ENCODE results near the gene TAMALIN.

TAMALIN gene

DNA sequence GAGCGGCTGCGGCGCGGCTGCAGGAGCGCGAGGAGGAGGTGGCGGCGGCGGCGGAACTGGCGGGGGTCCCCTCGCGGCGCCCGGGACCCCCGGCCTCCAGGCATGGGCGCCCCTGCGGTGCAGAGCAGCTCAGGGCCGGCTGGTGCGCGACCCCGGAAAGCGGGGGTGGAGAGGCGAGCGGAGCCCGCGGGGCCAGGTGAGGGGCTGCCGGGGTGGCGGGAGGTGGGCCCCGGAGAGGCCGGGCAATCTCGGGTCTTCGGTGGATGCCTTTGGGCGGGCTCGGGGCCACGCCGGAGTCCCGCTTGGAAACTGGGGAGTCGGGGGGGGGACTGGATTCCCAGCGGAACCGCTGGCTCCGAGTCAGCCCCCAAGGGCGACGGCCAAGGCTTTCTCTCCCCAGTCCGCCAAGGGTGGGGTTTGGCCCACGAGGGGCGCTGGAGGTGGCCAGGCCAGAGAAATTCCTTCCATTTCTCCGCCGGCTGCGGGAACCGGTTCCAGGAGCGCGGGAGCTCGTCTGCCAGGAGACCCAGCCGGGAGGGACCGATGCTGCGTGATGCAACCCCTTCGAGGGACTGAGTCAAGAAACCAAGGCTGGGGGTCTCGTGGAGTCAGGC is 30.6 kb downstream of the TAMALIN start:
- no peak for DNase-seq

DNA sequence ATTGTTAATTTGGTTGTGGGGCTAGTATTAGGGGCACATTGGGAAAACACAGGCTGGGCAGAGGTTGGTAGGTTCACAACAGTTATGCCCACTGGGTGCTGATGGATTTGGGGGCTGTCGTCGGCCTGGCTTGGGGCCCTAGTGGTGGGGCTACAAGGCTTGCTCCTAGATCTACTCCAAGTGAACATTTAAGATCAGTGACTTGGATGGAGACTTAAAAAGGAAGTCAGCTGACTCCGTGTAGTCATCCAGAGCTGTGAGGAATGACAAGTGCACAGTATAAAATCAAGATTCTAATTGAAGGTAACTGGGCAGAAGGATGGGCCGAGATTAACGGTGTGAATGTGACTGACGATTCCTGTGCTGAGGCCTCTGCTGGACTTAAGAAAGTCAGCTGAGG is 31.7 kb downstream of the TAMALIN start:
- no peak for DNase-seq

DNA sequence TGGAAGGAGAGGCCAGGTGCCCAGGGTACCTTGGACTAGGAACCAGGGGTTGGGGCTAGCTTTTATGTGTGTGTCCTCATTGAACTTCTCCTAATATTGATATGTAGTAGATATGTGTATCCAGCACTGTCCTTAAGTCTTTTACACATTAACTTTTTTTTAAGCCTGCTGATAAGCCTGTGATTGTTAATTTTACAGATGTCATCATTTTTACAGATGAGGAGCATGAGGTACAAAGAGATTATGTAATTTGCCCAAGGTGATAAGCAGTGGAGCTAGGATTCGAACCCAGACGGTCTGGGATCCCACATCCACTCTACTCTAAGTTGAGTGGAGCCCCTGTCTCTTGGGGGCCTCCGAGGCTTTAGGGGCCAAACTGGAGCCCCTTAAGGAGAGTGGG is 34.3 kb downstream of the TAMALIN start:
- DNase-seq = no peak

DNA sequence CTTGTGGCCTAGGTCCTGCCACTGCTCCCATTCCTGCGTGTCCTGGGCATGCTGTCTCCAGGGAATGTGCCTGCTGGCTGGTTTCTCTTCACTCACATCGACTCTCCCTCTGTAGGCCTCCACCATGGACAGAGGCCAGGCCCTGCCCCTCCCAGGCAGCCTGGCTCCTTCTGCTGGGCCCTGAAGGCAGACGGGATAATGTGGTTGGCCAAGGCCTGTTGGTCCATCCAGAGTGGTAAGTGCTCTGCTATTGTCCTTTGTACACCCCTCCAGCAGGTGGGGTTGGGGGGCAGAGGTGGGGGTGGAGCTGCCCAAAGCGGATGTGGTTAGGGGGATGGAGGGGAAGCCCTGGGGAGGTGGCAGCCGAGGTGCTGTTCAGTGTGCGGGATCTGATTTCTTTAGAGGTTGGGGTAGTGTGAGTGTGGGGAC is 35.0 kb downstream of the TAMALIN start:
- DNase-seq = no peak

DNA sequence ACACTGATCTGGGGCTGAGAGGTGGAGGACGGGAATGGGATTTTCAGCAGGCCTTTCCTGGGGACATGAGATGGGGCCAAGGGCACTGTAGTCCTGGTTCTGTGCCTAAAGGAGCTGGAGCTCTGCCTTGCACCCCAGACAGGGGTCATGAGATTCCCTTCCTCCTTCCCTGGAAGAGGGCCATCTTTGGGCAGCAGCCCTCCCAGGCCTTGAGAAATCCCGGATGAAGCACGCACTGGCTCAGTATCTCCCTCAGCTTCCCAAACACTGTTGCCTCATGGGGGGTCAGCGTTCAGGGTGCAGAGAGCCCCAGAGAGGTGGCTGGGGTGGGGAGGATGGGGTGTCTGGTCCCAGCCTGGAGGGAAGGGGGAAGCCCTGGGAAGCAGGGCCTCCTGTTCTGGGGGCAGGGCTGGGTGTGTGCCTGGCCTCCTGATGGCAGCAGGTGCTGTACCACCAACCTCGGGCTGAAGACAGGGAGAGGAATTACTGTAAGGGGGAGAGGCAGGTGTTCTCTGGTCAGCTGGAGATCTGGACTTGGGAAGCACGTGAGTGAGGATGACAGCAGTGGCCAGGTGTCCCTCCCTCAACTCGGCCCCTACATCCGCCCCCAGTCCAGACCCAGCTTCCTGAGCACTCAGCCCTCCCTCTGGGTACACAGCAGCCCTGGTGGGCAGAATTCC is 36.1 kb downstream of the TAMALIN start:
- DNase-seq = no peak

DNA sequence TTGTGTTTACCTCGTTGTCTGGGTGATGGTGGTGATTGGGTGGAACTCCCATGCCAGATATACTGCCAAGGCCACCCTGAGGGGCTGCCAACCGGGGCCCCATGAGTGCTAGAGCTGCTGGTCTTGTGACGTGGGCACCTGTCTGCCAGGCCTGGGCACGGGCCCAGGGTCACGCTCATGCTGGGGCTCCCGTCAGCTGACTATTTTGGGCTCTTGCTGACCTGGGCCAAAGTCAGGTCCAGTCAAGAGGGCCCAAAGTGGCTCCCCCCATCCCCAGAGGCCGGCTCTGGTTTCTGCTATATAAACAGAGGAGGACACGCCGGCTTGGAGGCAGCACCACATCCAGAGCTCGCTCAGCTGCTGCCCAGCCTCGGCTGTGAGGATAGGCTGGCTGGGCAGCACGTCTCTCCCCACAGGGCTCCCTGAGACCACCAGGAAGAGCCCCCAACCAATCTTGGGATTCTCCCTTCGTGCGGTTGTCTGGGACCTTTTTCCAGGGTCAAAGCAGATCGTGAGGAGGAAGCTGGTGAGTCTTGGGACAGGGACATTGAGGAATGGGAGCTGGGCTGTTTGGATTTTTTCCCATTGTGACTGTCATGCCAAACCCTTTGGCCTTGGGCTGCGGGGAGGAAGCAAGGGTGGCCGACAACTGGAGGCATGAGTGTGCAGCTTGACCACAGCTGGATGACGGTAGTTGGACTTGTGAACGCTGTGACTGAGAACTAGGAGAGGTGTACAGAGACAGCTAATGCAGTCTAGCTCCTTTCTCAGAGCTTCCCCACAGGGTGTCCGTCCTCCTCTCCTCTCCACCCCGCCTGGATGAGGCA is 36.9 kb downstream of the TAMALIN start:
- no peak for DNase-seq

- DNase-seq = no peak
These were observed 37.7 kb downstream of the TAMALIN start for GRCh38 chr12:52044292-52044983.

- no peak for DNase-seq
These were observed 39.1 kb downstream of the TAMALIN start for GRCh38 chr12:52045794-52046199.

- no peak for DNase-seq
These were observed 40.1 kb downstream of the TAMALIN start for GRCh38 chr12:52046859-52047258.

- no peak for DNase-seq
These were observed 42.5 kb downstream of the TAMALIN start for GRCh38 chr12:52049286-52049685.

DNA sequence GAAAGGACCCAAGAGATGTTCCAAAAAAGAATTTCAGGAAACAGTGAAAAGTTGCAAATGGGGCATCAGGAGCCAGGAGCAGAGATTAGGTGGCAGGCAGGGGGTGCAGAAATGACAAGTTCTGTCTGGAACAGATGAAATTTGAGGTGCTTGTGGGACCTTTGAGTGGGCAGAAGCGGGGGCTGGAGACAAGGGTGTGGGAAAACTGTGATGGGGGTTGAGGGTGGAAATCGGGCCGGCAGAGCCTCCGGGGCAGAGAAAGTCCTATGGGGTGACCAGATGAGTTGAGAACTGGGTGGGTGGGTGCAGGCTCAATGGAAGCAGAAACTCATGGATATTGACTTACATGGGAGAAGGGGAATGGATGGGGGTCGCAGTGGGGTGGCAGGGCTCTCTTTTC is 42.9 kb downstream of the TAMALIN start:
- DNase-seq = no peak

- no peak for DNase-seq
These were observed 43.5 kb downstream of the TAMALIN start for GRCh38 chr12:52050116-52050757.

DNA sequence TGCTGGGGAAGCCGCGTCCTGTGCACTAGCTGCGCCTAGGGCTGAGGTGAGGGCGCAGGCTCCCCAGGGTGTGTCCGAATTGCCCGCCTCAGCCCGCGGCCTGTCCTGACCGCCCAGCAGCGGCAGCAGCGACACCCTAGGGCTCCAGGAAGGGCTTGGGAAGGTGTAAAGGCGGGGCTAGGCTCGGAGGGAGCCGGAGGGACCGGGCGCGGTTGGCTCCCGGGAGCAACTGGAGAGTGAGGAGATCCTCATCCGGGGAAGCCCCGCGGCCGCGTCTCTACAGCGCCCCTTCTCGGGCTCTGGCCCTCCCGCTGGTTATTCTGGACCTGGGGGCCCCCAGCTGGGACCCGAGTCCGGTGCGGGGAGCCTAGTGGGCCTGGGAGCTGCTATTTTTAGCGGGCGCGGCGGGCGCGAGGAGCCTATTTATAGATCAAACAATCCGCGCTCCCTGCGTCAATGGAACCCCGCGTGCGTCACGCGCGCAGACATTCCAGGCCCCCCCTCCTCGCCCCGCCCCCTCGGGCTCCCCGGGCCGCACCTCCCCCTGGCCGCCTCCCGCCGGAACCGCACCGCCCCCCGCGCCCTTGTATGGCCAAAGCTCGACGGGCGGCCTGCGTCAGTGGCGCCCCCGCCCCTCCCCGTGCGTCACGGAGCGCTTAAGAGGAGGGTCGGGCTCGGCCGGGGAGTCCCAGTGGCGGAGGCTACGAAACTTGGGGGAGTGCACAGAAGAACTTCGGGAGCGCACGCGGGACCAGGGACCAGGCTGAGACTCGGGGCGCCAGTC is 44.2 kb downstream of the TAMALIN start, which contains the start of gene NR4A1:
NR4A1 (plus strand) TSS at position 685 of the 784 bp plus-strand sequence. CDS start 2,887 bp downstream, outside the sequence.
- DNase-seq = peak; percentile 60

DNA sequence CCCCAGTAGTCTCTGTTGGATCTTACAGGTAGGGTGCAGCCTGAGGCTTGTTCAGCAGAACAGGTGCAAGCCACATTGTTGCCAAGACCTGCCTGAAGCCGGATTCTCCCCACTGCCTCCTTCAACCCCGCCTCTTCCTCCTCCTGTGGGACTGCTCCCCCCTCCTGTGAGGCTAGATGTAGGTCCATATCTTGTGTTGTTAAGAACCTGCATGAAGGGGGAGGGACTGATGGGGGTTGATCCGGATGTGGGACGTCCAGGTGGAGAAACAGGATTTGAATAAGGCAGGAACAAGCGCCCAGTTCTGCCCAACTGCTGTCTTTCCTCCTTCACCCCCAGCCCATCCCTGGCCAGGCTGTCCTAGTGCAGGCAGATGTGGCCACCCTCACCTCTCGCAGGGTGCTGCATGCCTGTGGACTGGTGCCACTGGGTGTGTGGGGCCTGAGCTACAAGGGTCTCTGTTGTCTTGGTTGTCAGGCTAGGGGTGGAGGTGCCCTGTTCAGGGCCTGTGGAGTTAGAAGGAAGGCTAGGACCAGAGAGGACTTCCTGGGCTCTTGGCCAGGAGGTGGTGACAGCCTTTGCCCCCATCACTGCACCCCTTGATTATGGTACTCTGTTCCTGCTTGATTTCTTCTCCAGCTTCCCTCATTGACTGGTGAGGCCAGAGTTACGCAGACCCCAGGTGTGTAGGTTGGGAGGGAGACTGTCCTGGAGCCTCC is 45.9 kb downstream of the TAMALIN start:
- DNase-seq = no peak

- no peak for DNase-seq
These were observed 46.9 kb downstream of the TAMALIN start for GRCh38 chr12:52053536-52054209.

- no peak for DNase-seq
These were observed 47.6 kb downstream of the TAMALIN start for GRCh38 chr12:52054231-52054832.

- DNase-seq = no peak
These were observed 48.3 kb downstream of the TAMALIN start for GRCh38 chr12:52054833-52055730.

DNA sequence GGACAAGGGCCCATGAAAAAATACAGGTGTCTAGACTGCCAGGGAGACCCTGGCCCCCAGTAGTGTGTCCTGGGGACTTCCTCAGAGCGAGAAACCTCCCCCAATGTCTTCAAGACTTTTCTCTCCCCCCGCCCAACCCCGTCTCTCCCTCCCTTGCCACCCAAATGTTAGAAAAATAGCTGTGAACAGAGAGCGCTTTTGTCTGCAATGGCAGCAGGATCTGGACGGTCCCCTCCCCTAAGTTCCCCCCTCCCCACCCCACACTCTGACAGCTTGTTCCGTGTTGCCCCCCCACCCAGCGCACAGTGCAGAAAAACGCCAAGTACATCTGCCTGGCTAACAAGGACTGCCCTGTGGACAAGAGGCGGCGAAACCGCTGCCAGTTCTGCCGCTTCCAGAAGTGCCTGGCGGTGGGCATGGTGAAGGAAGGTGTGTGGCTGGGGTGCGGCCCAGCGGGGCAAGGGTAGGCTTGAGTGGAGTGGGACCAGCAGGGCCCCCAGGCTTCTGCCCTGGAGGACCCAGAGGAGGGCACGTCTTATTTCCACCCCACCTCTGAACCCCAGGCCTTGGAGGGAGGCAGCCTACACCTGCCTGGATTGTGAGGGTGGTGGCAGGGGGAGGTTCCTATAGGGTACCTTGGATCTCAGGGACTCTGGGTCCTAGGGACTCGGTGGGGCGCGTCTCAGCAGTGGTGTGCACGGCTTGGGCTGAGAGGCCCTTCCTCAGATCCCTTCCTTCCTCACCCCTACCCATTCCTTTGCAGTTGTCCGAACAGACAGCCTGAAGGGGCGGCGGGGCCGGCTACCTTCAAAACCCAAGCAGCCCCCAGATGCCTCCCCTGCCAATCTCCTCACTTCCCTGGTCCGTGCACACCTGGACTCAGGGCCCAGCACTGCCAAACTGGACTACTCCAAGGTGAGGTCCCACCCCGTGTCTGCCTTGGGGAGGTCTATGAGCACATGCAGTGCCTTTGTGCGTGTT is 49.3 kb downstream of the TAMALIN start:
- DNase-seq = no peak
